Measurements from ENCODE around the gene UBE2D1. TPM values are rescaled to one million over a fixed set of nuclear protein-coding genes. Genes with fewer than 3 reads are reported as not detected.

UBE2D1 gene
- total and polyA plus RNA-seq, 2 donors (not counting 1 experiment from before 2014, with no cell fraction given), result 12.1 to 21.4 TPM

DNA sequence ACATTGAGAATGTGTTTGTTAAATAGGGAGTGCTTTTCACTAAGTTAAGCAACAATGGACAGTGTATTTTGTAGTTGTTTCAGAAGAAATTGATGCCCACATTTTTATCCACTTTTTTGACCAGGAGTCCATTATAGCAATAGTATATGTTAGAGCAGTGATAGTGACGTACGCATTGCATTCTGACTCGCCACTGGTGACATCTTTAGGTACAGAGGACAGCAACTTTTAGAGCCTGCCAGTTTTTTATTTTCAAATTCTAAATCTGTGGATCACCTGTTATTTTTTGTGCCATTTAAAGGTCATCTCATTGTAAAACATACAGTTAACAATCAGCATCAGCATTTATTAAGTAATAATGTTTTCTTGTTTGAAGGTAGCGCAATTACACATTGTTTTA is 1.4 kb downstream of the UBE2D1 start:
- H3K4me1 ChIP-seq (ENCODE audit: control insufficient read depth, extremely low read depth, insufficient read depth, low read length), result no peaks in the 10 kb centered on the region
- DNase-seq (ENCODE audit: low read depth in 2 of 2), result no peak
- H3K4me3 ChIP-seq (replicated peaks in 1 of 4; ENCODE audit: control extremely low read depth in 1 of 4, insufficient read depth in 1 of 4, low read depth in 3 of 4, low read length in 4 of 4), result peak overlapping the region; percentile 80 to 94 (median 84)
- no peaks in the 10 kb centered on the region for H3K36me3 ChIP-seq (ENCODE audit: control insufficient read depth, insufficient read depth, low read length)
- H3K9ac ChIP-seq (ENCODE audit: insufficient read depth, low read length), result no peak overlapping the region
- H2AFZ ChIP-seq (ENCODE audit: low read length), result no peak overlapping the region
- no peak for TF ChIP-seq EZH2 (IDR thresholded peaks at IDR 0.05; ENCODE audit: low read length, missing control alignments)
- TF ChIP-seq, protein P1, sequence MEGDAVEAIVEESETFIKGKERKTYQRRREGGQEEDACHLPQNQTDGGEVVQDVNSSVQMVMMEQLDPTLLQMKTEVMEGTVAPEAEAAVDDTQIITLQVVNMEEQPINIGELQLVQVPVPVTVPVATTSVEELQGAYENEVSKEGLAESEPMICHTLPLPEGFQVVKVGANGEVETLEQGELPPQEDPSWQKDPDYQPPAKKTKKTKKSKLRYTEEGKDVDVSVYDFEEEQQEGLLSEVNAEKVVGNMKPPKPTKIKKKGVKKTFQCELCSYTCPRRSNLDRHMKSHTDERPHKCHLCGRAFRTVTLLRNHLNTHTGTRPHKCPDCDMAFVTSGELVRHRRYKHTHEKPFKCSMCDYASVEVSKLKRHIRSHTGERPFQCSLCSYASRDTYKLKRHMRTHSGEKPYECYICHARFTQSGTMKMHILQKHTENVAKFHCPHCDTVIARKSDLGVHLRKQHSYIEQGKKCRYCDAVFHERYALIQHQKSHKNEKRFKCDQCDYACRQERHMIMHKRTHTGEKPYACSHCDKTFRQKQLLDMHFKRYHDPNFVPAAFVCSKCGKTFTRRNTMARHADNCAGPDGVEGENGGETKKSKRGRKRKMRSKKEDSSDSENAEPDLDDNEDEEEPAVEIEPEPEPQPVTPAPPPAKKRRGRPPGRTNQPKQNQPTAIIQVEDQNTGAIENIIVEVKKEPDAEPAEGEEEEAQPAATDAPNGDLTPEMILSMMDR (conservative IDR thresholded peaks at IDR 0.05 in 1 of 2, IDR thresholded peaks at IDR 0.05 in 1 of 2; ENCODE audit: low read depth in 1 of 2, low read length in 2 of 2), result no peak
- peak overlapping the region; percentile 69 for H3K4me2 ChIP-seq (ENCODE audit: extremely low read depth, insufficient read depth, low read length)
- no peak overlapping the region for H3K27ac ChIP-seq (ENCODE audit: insufficient read depth, low read length)
- H4K20me1 ChIP-seq (ENCODE audit: control insufficient read depth, extremely low read depth, insufficient read depth, low read length), result no peaks in the 10 kb centered on the region
- H3K9me3 ChIP-seq (ENCODE audit: control insufficient read depth, insufficient read depth, low read depth, low read length), result no peaks in the 10 kb centered on the region
- H3K79me2 ChIP-seq (ENCODE audit: control insufficient read depth, insufficient read depth, low read length), result no peaks in the 10 kb centered on the region
- peaks cover 4% of the 10 kb centered on the region for H3K27me3 ChIP-seq (ENCODE audit: control insufficient read depth, insufficient read depth, low read length)

DNA sequence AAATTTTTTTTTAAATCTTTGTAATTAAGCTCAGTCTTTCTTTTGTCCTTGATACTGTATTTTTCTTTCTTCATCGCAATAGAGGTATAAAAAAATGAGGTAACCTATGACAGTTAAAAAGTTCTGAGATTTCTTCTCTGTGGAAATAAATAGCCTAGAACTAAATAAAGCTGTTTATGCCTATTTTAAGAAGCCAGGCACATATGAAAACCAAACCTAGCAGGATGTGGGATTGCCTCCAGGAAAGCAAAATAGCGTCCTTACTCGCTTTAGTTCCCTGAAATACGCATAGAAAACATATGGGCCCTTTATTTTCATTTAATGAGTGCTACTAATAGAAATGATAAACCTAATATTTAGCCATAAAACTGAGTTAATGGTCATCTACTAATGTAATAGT is 6.6 kb downstream of the UBE2D1 start:
- DNase-seq (ENCODE audit: low read depth in 2 of 2), result no peak
- no peak for TF ChIP-seq EZH2 (IDR thresholded peaks at IDR 0.05; ENCODE audit: low read length, missing control alignments)
- TF ChIP-seq, protein P1 (conservative IDR thresholded peaks at IDR 0.05 in 1 of 2, IDR thresholded peaks at IDR 0.05 in 1 of 2; ENCODE audit: low read depth in 1 of 2, low read length in 2 of 2), result no peak
- Histone ChIP-seq H3K4me3 (replicated peaks in 1 of 4; ENCODE audit: control extremely low read depth in 1 of 4, insufficient read depth in 1 of 4, low read depth in 3 of 4, low read length in 4 of 4) (no peak overlapping the region), H3K4me1 (ENCODE audit: control insufficient read depth, extremely low read depth, insufficient read depth, low read length) (no peaks in the 10 kb centered on the region), H3K9me3 (ENCODE audit: control insufficient read depth, insufficient read depth, low read depth, low read length) (no peaks in the 10 kb centered on the region), H2AFZ (ENCODE audit: low read length) (no peak overlapping the region), H3K79me2 (ENCODE audit: control insufficient read depth, insufficient read depth, low read length) (no peaks in the 10 kb centered on the region), H3K36me3 (ENCODE audit: control insufficient read depth, insufficient read depth, low read length) (no peaks in the 10 kb centered on the region), H3K27ac (ENCODE audit: insufficient read depth, low read length) (no peak overlapping the region), H3K27me3 (ENCODE audit: control insufficient read depth, insufficient read depth, low read length) (no peaks in the 10 kb centered on the region), H4K20me1 (ENCODE audit: control insufficient read depth, extremely low read depth, insufficient read depth, low read length) (no peaks in the 10 kb centered on the region), H3K4me2 (ENCODE audit: extremely low read depth, insufficient read depth, low read length) (no peak overlapping the region), H3K9ac (ENCODE audit: insufficient read depth, low read length) (no peak overlapping the region)

DNA sequence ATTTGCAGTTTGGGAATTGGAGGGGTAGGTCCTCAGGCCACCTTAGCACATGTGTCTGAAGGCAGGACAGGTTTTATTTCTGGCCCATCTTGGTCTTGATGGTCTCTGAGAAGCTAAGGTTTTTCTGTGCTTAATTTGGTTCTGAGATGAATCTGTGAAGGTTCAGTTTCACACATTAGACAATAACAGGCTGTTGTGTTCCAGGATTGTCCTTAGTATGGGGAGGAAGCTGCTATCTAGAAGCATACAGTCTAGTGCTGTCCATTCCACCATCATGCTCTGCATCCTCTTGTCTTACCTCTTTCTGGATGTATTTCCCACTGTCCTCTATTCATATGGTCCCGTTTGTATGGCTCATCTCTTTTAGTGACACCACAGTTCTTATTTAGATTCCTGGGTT is 7.1 kb downstream of the UBE2D1 start:
- Histone ChIP-seq H3K79me2 (ENCODE audit: control insufficient read depth, insufficient read depth, low read length) (no peaks in the 10 kb centered on the region), H3K9me3 (ENCODE audit: control insufficient read depth, insufficient read depth, low read depth, low read length) (no peaks in the 10 kb centered on the region), H2AFZ (ENCODE audit: low read length) (no peak overlapping the region), H3K4me2 (ENCODE audit: extremely low read depth, insufficient read depth, low read length) (no peak overlapping the region), H3K27ac (ENCODE audit: insufficient read depth, low read length) (no peak overlapping the region), H3K9ac (ENCODE audit: insufficient read depth, low read length) (no peak overlapping the region), H3K4me3 (replicated peaks in 1 of 4; ENCODE audit: control extremely low read depth in 1 of 4, insufficient read depth in 1 of 4, low read depth in 3 of 4, low read length in 4 of 4) (no peak overlapping the region), H3K36me3 (ENCODE audit: control insufficient read depth, insufficient read depth, low read length) (no peaks in the 10 kb centered on the region), H3K27me3 (ENCODE audit: control insufficient read depth, insufficient read depth, low read length) (no peaks in the 10 kb centered on the region), H4K20me1 (ENCODE audit: control insufficient read depth, extremely low read depth, insufficient read depth, low read length) (no peaks in the 10 kb centered on the region), H3K4me1 (ENCODE audit: control insufficient read depth, extremely low read depth, insufficient read depth, low read length) (no peaks in the 10 kb centered on the region)
- DNase-seq (ENCODE audit: low read depth in 2 of 2), result no peak
- TF ChIP-seq EZH2 (IDR thresholded peaks at IDR 0.05; ENCODE audit: low read length, missing control alignments), result no peak
- TF ChIP-seq, protein P1 (conservative IDR thresholded peaks at IDR 0.05 in 1 of 2, IDR thresholded peaks at IDR 0.05 in 1 of 2; ENCODE audit: low read depth in 1 of 2, low read length in 2 of 2), result no peak

Measured in fibroblast of lung (primary cell).